DND-41 (cell line): ENCODE measurements around the gene ZNF444.

Source experiments
- ATAC-seq: fragments of 200-7000 bp; cut with Tn5 transposase; 3 replicates; pipeline ENCODE4 v1.9.1; 2021; ENCODE audit warnings: low read depth; ENCODE audit not compliant: insufficient read depth
- DNase-seq: peaks from one replicate; pipeline ENCODE4 v3.0.0-alpha.2; 2020
- H2AFZ ChIP-seq: 2 replicates; pipeline ENCODE4 v1.6.0; 2012; ENCODE audit warnings: low read depth, low read length
- H3K27ac ChIP-seq: 2 replicates; pipeline ENCODE4 v1.5.1; 2012; ENCODE audit warnings: low read length, inconsistent platforms
- H3K27me3 ChIP-seq: fragments of 200-600 bp; sonication (generic); 2 replicates; pipeline ENCODE4 v1.6.0; 2012; ENCODE audit warnings: low read length, mild to moderate bottlenecking, inconsistent platforms; ENCODE audit not compliant: insufficient read depth, poor library complexity
- H3K36me3 ChIP-seq: 2 replicates; pipeline ENCODE4 v1.5.1; 2012; ENCODE audit warnings: low read length, inconsistent platforms; ENCODE audit not compliant: insufficient read depth
- H3K4me1 ChIP-seq: 2 replicates; pipeline ENCODE4 v1.5.1; 2012; ENCODE audit warnings: mild to moderate bottlenecking, low read length; ENCODE audit not compliant: insufficient read depth
- H3K4me2 ChIP-seq: 2 replicates; pipeline ENCODE4 v1.6.0; 2012; ENCODE audit warnings: mild to moderate bottlenecking, moderate library complexity, low read length, inconsistent platforms; ENCODE audit not compliant: insufficient read depth
- H3K4me3 ChIP-seq, 2 experiments: fragments of 200-600 bp in 1 of 2; shearing (Covaris generic) in 1 of 2; 2 replicates each; pipeline ENCODE4 v1.5.1; 2012 to 2016; ENCODE audit warnings: inconsistent platforms in 2 of 2, low read length in 2 of 2, mild to moderate bottlenecking in 2 of 2, low read depth in 1 of 2, moderate library complexity in 1 of 2
- H3K79me2 ChIP-seq: 2 replicates; pipeline ENCODE4 v1.6.0; 2012; ENCODE audit warnings: low read length, inconsistent platforms; ENCODE audit not compliant: insufficient read depth
- H3K9ac ChIP-seq: 2 replicates; pipeline ENCODE4 v1.6.0; 2012; ENCODE audit warnings: low read depth, mild to moderate bottlenecking, inconsistent platforms, low read length, moderate library complexity
- H3K9me3 ChIP-seq: 2 replicates; pipeline ENCODE4 v1.5.1; 2012; ENCODE audit warnings: low read length, moderate library complexity, mild to moderate bottlenecking, inconsistent platforms; ENCODE audit not compliant: insufficient read depth, severe bottlenecking
- H4K20me1 ChIP-seq: 2 replicates; pipeline ENCODE4 v1.6.0; 2012; ENCODE audit warnings: low read length; ENCODE audit not compliant: insufficient read depth
- EZH2 ChIP-seq: IDR thresholded peaks from 3 replicates; pipeline ENCODE4 v1.6.1; 2012; ENCODE audit warnings: borderline replicate concordance, low read depth, mild to moderate bottlenecking, moderate library complexity, low read length, inconsistent platforms; ENCODE audit not compliant: severe bottlenecking
- TF ChIP-seq, protein P1 (sequence below): IDR thresholded peaks from 2 replicates; pipeline ENCODE4 v1.5.1; 2012; ENCODE audit warnings: borderline replicate concordance, low read length, moderate library complexity, mild to moderate bottlenecking; ENCODE audit not compliant: poor library complexity, severe bottlenecking; ENCODE audit errors: extremely low read depth

ZNF444 gene

DNA sequence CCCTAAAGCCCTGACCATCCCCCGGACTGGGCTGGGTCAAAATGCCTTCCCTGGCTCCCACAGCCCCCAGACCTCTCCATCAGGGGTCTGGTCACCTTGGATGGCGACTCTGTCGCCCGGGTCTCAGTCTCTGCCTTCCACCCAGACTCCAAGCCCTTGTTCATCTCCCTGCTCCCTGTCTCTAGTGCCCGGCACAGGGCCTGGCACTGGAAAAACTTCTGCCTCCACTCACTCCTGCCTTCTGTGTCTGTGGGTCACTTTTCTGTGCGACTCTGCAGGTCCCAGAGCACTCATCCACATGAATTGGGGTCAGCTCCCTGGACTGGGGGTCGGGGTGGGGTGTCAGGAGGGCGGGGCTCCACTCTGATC, 21.1 kb upstream of the ZNF444 start:
- H3K9me3 ChIP-seq: no peaks in the 10 kb centered on the region
- peaks cover 54% of the 10 kb centered on the region for H3K79me2 ChIP-seq
- peak overlapping the region; percentile 83 to 89; a peak in 3 of 4 replicates for H3K4me3 ChIP-seq
- H3K36me3 ChIP-seq: peaks cover 5% of the 10 kb centered on the region; the same call in 1 of the 2 replicates
- H3K4me1 ChIP-seq: peaks cover 28% of the 10 kb centered on the region
- peak overlapping the region; percentile 98 for H3K9ac ChIP-seq
- H2AFZ ChIP-seq: peak overlapping the region; percentile 89
- peaks cover 27% of the 10 kb centered on the region for H4K20me1 ChIP-seq
- no peak for ATAC-seq
- no peaks in the 10 kb centered on the region for H3K27me3 ChIP-seq
- no peak for TF ChIP-seq EZH2
- TF ChIP-seq, protein P1, sequence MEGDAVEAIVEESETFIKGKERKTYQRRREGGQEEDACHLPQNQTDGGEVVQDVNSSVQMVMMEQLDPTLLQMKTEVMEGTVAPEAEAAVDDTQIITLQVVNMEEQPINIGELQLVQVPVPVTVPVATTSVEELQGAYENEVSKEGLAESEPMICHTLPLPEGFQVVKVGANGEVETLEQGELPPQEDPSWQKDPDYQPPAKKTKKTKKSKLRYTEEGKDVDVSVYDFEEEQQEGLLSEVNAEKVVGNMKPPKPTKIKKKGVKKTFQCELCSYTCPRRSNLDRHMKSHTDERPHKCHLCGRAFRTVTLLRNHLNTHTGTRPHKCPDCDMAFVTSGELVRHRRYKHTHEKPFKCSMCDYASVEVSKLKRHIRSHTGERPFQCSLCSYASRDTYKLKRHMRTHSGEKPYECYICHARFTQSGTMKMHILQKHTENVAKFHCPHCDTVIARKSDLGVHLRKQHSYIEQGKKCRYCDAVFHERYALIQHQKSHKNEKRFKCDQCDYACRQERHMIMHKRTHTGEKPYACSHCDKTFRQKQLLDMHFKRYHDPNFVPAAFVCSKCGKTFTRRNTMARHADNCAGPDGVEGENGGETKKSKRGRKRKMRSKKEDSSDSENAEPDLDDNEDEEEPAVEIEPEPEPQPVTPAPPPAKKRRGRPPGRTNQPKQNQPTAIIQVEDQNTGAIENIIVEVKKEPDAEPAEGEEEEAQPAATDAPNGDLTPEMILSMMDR: no peak
- H3K4me2 ChIP-seq: peak overlapping the region; percentile 91
- no peak for DNase-seq
- peak overlapping the region; percentile 92 for H3K27ac ChIP-seq

DNA sequence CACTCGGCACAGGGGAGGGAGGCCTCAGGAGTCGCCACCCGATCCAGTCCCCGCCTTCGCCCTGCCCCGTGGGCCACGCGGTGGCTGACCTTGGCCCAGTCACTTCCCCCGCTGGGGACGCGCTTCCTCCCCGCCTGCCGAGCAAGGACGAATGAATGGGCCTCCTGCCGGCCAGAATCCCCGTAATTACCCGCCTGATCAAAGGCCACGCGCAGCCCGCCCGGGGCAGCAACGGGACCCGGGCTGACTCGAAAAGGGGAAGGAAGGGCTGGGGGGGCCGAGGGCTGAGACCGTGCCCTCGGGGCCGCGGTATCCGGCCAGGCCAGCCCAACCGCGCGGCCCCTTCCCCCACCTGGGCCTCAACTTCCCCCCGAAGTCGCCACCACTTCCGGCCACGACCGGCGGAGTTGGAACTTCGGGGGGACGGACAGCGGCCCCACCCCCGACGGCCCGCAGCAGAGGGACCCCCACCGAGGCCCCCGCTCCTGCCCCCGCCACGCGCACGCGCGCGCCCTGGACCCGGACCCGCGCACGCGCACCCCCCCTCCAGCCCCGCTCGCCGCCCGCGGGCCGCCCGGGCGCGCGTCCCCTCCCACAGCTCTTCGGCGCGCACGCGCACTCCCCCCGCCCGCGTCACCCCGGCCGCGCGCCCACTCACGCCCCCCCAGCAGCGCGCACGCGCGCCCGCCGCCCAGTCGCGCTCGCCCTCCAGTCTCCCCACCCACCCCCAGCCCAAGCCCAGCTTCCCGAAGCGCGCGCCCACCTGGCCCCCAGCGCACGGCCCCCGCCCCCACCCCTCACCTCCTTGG, 20.5 kb upstream of the ZNF444 start:
- Histone ChIP-seq H3K9me3 (no peaks in the 10 kb centered on the region), H3K4me3 (peak overlapping the region; percentile 83 to 89), H4K20me1 (peaks cover 24% of the 10 kb centered on the region; the same call in 1 of the 2 replicates), H3K27me3 (no peaks in the 10 kb centered on the region), H3K79me2 (peaks cover 50% of the 10 kb centered on the region), H3K4me2 (peak overlapping the region; percentile 91), H3K36me3 (peaks cover 5% of the 10 kb centered on the region; the same call in 1 of the 2 replicates), H2AFZ (peak overlapping the region; percentile 89), H3K27ac (peak overlapping the region; percentile 92), H3K9ac (peak overlapping the region; percentile 98), H3K4me1 (peaks cover 28% of the 10 kb centered on the region)
- no peak for TF ChIP-seq EZH2
- TF ChIP-seq, protein P1: no peak
- DNase-seq: peak; percentile 85
- ATAC-seq: peak; percentile 41

DNA sequence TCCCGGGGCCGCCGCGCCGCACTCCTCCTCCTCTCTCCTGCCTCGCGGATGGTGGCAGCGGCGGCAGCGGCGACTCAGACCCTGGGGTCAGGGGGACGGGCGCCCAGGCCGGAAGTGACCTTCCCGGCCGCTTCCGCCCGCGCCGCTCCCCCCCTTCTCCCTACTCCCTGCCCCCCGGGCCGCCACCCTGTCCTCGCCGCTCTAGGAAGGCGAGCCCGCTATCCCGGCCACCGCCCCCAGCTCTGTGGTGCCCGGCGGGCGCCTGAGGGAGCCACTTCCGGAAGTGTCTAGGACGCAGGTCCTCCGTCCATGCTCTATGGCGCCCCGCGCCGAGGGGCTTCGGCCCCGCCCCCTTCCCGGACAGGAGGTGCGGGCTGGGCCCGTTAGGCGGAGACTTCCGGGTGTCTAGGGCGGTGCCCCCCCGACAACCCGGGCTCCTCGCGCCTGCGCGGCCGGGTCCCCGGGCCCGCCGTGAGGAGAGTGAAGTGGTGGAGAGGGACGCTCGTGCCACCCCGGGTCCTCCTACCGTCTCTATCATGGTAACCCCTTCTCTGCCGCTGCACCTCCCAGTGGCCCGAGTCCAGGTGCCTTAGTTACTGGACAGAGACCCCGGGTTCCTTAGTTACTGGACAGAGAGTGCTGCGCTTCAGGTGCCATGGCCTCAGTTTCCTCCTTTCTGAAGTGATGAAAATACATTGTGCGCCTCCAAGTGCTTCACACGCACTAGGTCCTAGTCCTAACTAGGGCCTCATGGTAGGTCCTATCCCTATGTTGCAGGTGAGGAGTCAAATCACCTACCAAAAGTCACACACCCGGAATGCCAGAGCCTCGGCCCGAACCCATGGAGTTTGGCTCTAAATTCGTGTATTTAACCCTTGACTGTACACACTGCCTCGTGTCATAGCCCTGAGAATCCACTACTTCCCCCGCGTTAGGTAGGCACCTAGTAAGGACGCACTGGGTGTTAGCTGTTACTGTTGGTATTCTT, 19.6 kb upstream of the ZNF444 start, which contains the start of gene ZNF787:
Gene ZNF787 (minus strand): TSS at position 116 of the 988 bp plus-strand sequence. CDS start 18,078 bp downstream, outside the sequence.
- Histone ChIP-seq H3K4me2 (peak within 1 kb of the TSS; percentile 91), H3K4me3 (peak within 1 kb of the TSS; percentile 83 to 89), H4K20me1 (peaks cover 19% of the 10 kb centered on the region; the same call in 1 of the 2 replicates), H3K79me2 (peaks cover 42% of the 10 kb centered on the region), H3K27me3 (no peaks in the 10 kb centered on the region), H3K27ac (peak within 1 kb of the TSS; percentile 92), H3K9me3 (no peaks in the 10 kb centered on the region), H3K36me3 (peaks cover 5% of the 10 kb centered on the region; the same call in 1 of the 2 replicates), H3K9ac (peak within 1 kb of the TSS; percentile 98), H2AFZ (peak within 1 kb of the TSS; percentile 89), H3K4me1 (peaks cover 28% of the 10 kb centered on the region)
- ATAC-seq: peak; percentile 91
- peak; percentile 97 for DNase-seq
- TF ChIP-seq, protein P1: no peak
- TF ChIP-seq EZH2: no peak
